ENCODE data around the gene ZNF385C. TPM values are rescaled to one million over a fixed set of nuclear protein-coding genes. Genes with fewer than 3 reads are reported as not detected.

Gene ZNF385C
- total and polyA plus RNA-seq, 2 of the 13 experiments (the other 11 are each of a cell fraction or from before 2014, with no cell fraction given), result 2.3 to 6.1 TPM

GRCh38 chr17:42087736-42088705 lies 10.3 kb downstream of the ZNF385C start (continued):
- TF ChIP-seq ZNF614 (CRISPR knock-in tag; IDR thresholded peaks at IDR 0.05; ENCODE audit: borderline replicate concordance), result no peak; the same call in 1 of the 2 replicates
- TF ChIP-seq FOXK2 (IDR thresholded peaks at IDR 0.05), result no peak
- TF ChIP-seq MTF1 (CRISPR knock-in tag; IDR thresholded peaks at IDR 0.05), result no peak
- TF ChIP-seq ELF3 (CRISPR knock-in tag; IDR thresholded peaks at IDR 0.05), result no peak
- no peak; the same call in 1 of the 2 replicates for TF ChIP-seq HOXD1 (CRISPR knock-in tag; IDR thresholded peaks at IDR 0.05)
- TF ChIP-seq SRSF1 (optimal IDR thresholded peaks at IDR 0.05; ENCODE audit: low read depth, low read length), result no peak
- TF ChIP-seq MEF2D (CRISPR knock-in tag; IDR thresholded peaks at IDR 0.05), result no peak
- no peak for TF ChIP-seq ZNF558 (CRISPR knock-in tag; IDR thresholded peaks at IDR 0.05; ENCODE audit: borderline replicate concordance)
- no peak for TF ChIP-seq MTF2 (CRISPR knock-in tag; IDR thresholded peaks at IDR 0.05; ENCODE audit: borderline replicate concordance)
- no peak for TF ChIP-seq ZNF430 (CRISPR knock-in tag; IDR thresholded peaks at IDR 0.05)
- TF ChIP-seq GLI4 (CRISPR knock-in tag; IDR thresholded peaks at IDR 0.05; ENCODE audit: borderline replicate concordance), result no peak
- TF ChIP-seq ZNF670 (CRISPR knock-in tag; IDR thresholded peaks at IDR 0.05; ENCODE audit: borderline replicate concordance), result no peak
- TF ChIP-seq ZXDC (CRISPR knock-in tag; IDR thresholded peaks at IDR 0.05), result peak; percentile 72; the same call in 1 of the 2 replicates
- no peak for TF ChIP-seq MNT (IDR thresholded peaks at IDR 0.05)
- no peak; the same call in 1 of the 2 replicates for TF ChIP-seq ZNF280B (CRISPR knock-in tag; IDR thresholded peaks at IDR 0.05; ENCODE audit: borderline replicate concordance)
- no peak for TF ChIP-seq ZNF576 (CRISPR knock-in tag; IDR thresholded peaks at IDR 0.05)
- TF ChIP-seq TOE1 (CRISPR knock-in tag; IDR thresholded peaks at IDR 0.05), result no peak
- no peak for TF ChIP-seq ZNF160 (CRISPR knock-in tag; IDR thresholded peaks at IDR 0.05)
